CD4-positive, alpha-beta T cell treated with Interleukin-6 at 100 ng/mL for 8 hours (primary cell): Measurements from ENCODE around the gene WDR86.

Experiments used
- DNase-seq: peaks from one replicate; pipeline ENCODE4 v3.0.0-alpha.2; 2020; ENCODE audit warnings: mixed read lengths, low spot score

WDR86 gene

GRCh38 chr7:151427705-151428377 is 18.0 kb upstream of the WDR86 start:
- DNase-seq: no peak

GRCh38 chr7:151426904-151427704 is 17.3 kb upstream of the WDR86 start:
- no peak for DNase-seq

GRCh38 chr7:151426441-151426903 is 16.6 kb upstream of the WDR86 start:
- DNase-seq: no peak

- DNase-seq: no peak
Measured at GRCh38 chr7:151425670-151426440, 16.0 kb upstream of the WDR86 start.

GRCh38 chr7:151424799-151425198 is 15.0 kb upstream of the WDR86 start:
- DNase-seq: no peak

GRCh38 chr7:151423936-151424335 is 14.1 kb upstream of the WDR86 start:
- no peak for DNase-seq

- no peak for DNase-seq
Measured at GRCh38 chr7:151423226-151423625, 13.4 kb upstream of the WDR86 start.

- DNase-seq: no peak
Measured at GRCh38 chr7:151422212-151422611, 12.4 kb upstream of the WDR86 start.

- no peak for DNase-seq
Measured at GRCh38 chr7:151420144-151420543, 10.3 kb upstream of the WDR86 start.

GRCh38 chr7:151416941-151417315 is 7.1 kb upstream of the WDR86 start:
- DNase-seq: no peak

GRCh38 chr7:151416112-151416940 is 6.5 kb upstream of the WDR86 start:
- DNase-seq: no peak

- no peak for DNase-seq
Measured at GRCh38 chr7:151415375-151416105, 5.7 kb upstream of the WDR86 start.

- no peak for DNase-seq
Measured at GRCh38 chr7:151413241-151413640, 3.4 kb upstream of the WDR86 start.

- no peak for DNase-seq
Measured at GRCh38 chr7:151412318-151412717, 2.5 kb upstream of the WDR86 start.

GRCh38 chr7:151411551-151411950 is 1.7 kb upstream of the WDR86 start:
- no peak for DNase-seq

GRCh38 chr7:151410405-151411390 is 860 bp upstream of the WDR86 start:
- no peak for DNase-seq

GRCh38 chr7:151408839-151409666 is 785 bp downstream of the WDR86 start:
- DNase-seq: peak; percentile 64

- no peak for DNase-seq
Measured at GRCh38 chr7:151408498-151408838, 1.4 kb downstream of the WDR86 start.
